LNCaP clone FGC (cell line): ENCODE data around the gene KCNQ1.

ENCODE experiments used
- DNase-seq: peaks from one replicate; pipeline ENCODE4 v3.0.0-alpha.2; 2011; ENCODE audit warnings: low read depth
- H3K4me3 ChIP-seq: 2 replicates; pipeline ENCODE4 v1.5.1; 2011; ENCODE audit warnings: mild to moderate bottlenecking, low read depth, low read length, control low read depth
- TF ChIP-seq, protein P1 (sequence below): IDR thresholded peaks from 2 replicates; pipeline ENCODE4 v1.5.1; 2012; ENCODE audit warnings: mild to moderate bottlenecking; ENCODE audit not compliant: control insufficient read depth, insufficient read depth; ENCODE audit errors: extremely low read depth

The KCNQ1 gene

DNA sequence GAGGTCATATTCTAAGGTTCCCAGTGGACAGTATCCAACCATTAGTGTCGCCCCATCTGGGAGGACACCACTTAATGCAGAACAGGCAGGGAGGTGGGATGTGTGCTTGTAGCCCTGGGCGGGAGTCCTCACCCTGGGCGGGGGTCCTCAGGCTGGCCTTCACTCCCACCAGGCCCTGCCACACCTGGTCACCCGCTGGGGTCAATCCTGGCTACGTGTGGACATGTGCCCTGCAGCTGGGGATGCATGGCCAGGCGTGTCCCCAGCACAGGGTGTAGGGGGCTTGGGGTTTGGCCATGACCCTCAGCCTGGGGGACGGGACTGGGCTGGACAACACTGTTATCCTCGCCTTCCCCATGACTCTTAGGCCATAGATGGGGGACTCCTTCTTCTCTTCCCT, 19.3 kb upstream of the KCNQ1 start:
- TF ChIP-seq, protein P1, sequence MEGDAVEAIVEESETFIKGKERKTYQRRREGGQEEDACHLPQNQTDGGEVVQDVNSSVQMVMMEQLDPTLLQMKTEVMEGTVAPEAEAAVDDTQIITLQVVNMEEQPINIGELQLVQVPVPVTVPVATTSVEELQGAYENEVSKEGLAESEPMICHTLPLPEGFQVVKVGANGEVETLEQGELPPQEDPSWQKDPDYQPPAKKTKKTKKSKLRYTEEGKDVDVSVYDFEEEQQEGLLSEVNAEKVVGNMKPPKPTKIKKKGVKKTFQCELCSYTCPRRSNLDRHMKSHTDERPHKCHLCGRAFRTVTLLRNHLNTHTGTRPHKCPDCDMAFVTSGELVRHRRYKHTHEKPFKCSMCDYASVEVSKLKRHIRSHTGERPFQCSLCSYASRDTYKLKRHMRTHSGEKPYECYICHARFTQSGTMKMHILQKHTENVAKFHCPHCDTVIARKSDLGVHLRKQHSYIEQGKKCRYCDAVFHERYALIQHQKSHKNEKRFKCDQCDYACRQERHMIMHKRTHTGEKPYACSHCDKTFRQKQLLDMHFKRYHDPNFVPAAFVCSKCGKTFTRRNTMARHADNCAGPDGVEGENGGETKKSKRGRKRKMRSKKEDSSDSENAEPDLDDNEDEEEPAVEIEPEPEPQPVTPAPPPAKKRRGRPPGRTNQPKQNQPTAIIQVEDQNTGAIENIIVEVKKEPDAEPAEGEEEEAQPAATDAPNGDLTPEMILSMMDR, result no peak
- H3K4me3 ChIP-seq, result no peak overlapping the region
- DNase-seq, result no peak

DNA sequence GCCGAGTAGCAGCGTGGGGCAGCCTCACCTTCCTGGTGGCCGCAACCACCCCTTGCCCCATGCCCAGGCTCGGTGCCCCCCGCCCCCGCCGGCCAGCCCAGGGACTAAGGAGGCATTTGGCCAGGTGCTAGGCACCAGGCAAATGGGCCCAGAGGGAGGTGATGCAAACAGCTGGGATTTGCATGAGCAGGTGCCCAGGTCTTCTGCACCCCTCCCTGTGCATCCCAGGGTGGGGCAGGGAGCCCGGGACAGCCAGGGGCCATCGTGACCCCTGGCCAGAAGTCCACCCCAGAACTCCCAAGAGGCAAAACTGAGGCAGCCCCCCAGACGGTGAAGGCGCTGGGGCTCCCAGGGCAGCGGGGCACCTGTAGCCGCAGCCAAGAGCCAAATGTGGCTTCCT, 18.6 kb upstream of the KCNQ1 start:
- H3K4me3 ChIP-seq, result no peak overlapping the region
- TF ChIP-seq, protein P1, result no peak
- DNase-seq, result no peak

DNA sequence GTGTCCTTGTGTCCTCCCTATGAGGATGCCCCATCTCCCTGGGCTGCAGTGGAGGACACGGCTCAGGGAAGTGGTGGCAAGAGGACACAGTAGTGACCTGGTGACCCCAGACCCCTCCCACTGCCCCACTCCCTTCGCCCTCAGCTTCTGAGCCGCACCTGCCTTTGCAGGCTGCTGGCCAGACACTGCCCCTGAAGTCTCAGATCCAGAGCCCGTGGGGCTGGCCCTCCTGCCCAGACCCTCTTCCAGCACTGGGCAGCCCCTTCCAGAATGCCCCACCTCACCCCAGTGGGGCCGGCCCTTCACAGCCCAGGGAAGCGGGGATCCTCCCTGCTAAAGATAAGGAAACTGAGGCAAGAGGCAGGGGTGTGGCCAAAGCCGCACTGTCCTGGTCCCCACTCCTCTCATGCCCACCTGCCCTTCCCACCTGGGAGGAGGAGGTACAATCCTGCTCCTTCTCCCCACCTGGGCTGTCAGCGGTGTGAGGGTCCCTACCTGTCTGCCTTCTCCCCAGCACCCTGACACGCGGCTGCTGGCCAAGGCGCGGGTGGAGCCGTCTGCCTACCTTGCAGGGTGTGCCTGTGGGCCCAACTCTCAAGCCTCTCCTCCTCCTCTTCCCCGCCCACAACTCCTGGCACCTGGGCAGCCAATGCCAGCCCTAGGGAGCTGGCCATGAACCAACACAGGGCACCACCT, 17.8 kb upstream of the KCNQ1 start:
- peak; percentile 8 for DNase-seq
- TF ChIP-seq, protein P1, result no peak
- no peak overlapping the region for H3K4me3 ChIP-seq

DNA sequence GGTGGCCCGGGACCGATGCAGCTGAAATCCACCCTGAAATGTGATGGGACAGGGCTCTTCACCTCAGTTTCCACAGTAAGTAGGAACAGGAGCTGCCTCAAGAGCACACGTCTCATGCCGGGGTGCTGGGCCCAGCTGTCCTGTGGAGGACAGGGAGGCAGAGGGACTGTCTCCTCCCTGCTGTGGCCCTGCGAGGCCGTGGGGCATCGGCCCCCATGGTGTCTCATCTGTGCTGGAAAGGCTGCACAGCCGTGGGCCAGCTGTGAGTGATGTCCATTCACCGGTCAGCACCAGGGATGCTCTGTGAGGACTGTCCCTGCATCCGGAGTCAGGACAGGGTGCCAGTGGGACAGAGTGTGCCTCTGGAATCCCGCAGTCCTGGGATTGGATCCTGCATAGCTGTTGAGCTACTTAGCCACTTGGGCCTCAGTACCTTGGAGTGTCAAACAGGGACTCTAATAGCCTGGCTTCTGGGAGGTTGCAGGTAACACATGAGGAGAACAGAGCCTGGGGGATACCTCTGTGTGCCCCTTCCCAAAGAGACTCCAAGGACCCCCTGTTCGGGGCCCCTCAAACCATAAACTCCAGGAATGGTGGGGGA, 17.0 kb upstream of the KCNQ1 start:
- no peak for DNase-seq
- H3K4me3 ChIP-seq, result no peak overlapping the region
- TF ChIP-seq, protein P1, result no peak

DNA sequence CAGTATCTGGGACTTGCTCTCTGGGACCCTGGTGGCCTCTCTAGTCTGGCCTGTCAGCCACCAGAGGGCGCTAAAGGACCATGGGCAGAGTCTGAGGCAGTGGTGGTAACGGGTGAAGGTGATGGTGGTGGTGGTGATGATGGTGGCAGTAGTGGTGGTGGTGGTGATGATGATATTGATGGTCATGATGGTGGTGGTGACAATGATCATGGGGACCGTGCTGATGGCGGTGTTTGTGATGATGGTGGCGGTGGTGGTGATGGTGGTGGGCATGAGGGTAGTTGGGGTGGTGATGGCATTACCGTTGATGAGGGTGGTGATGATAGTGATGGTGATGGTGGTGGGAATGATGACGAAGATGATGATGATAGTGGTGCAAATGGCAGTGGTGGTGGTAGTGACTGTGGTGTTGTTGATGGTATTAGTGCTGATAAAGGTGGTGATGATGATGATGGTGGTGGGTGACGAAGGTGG, 16.4 kb upstream of the KCNQ1 start:
- DNase-seq, result no peak
- TF ChIP-seq, protein P1, result peak; percentile 91

DNA sequence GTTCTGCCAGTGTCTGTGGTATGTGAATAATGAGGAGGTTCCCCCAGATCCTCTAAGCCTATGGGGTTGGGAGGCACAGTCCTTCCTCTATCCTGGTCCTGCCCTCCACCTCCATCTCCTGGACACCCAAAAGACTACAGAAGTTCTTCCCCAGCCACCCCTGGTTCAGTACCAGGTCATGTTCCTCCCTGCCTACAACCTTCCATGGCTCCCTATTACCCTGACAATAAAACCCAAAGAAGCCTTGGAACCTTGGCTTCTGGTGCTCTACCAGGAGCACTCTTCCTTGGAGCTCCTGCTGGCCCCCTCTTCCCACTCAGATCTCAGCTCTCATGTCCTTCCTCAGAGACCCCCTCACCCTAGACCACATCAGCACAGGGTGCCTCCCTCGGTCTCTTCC, 13.4 kb upstream of the KCNQ1 start:
- no peak overlapping the region for H3K4me3 ChIP-seq
- TF ChIP-seq, protein P1, result no peak
- no peak for DNase-seq

More for the DNA sequence above, 16.4 kb upstream of the KCNQ1 start:
- H3K4me3 ChIP-seq, result no peak overlapping the region

DNA sequence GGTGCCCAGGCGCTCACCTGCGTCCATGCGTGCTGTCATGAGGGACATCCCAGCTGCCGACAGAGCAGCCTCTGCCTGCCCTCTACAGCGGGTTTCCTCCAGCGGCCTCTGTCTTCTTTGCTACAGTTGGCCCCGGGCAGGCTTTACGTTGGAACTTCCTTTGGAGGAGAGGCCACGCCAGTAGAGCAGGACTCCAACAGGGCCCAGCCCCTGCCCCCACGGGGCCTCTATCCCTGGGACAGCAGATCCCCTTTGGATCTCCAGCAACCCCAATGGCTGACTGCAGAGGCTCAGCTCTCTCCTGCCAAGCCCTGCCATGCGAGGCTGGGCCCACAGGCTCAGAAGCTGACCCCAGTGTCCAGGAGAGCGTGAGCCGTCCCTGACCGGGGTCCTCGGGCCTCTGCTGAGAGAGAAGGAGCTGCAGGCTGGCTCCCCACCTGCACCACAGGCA, 12.6 kb upstream of the KCNQ1 start:
- no peak overlapping the region for H3K4me3 ChIP-seq
- DNase-seq, result no peak
- TF ChIP-seq, protein P1, result no peak
